ENCODE measurements around the gene RANBP17. TPM values are rescaled to one million over a fixed set of nuclear protein-coding genes. Genes with fewer than 3 reads are reported as not detected.

RANBP17 gene
- total RNA-seq, 1 donor from 2014 or later: 22.0 TPM

DNA sequence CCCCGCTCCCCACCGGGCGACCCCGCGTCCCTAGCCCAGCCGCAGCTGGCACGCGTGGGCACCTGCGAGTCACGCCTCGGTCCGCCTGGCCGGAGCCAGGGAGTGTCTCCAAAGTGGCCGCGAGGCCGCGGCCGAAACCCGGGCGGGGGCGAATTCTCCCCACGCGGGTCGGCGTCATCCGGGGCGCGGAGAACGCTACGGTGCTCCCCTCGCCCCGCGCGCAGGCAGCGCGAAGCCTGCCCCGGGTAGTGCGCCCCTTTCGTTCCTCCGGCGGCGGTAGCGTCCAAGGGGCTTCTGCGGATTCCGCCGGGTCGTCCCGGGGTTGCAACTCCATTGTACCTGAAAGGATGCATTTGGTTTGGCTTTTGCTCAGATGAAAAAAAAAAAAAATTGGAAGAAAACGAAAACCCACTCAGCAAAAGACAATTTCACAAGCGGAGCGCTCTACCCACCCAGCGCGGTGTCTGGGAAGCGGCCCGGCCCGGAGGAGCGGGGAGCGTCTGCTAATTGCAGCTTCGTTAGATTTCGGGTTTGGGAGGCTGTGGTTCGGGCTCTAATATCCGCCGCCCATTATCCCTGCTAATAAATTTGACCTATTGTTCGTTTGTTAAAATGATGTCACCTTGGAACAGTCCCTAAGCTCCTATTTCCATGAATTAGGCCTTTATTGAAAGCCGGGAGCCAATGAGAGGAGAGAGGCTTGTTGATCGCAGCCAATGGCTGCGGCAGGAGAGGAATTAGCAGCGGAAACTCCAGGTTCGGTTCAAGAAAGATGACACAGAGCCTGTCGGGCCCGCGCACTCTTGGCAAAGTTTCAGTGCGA is 446.8 kb downstream of the RANBP17 start, which contains the start of gene TLX3:
TSS of gene TLX3 (plus strand) at position 796 of the 823 bp plus-strand sequence. CDS start 118 bp downstream, outside the sequence.
- H3K27me3 Mint-ChIP-seq: peaks cover 88% of the 10 kb centered on the region
- TF ChIP-seq, protein P1, sequence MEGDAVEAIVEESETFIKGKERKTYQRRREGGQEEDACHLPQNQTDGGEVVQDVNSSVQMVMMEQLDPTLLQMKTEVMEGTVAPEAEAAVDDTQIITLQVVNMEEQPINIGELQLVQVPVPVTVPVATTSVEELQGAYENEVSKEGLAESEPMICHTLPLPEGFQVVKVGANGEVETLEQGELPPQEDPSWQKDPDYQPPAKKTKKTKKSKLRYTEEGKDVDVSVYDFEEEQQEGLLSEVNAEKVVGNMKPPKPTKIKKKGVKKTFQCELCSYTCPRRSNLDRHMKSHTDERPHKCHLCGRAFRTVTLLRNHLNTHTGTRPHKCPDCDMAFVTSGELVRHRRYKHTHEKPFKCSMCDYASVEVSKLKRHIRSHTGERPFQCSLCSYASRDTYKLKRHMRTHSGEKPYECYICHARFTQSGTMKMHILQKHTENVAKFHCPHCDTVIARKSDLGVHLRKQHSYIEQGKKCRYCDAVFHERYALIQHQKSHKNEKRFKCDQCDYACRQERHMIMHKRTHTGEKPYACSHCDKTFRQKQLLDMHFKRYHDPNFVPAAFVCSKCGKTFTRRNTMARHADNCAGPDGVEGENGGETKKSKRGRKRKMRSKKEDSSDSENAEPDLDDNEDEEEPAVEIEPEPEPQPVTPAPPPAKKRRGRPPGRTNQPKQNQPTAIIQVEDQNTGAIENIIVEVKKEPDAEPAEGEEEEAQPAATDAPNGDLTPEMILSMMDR (conservative IDR thresholded peaks at IDR 0.05): no peak
- no peak for DNase-seq (ENCODE audit: extremely low spot score, unreplicated experiment)
- H3K4me3 Mint-ChIP-seq: peak within 1 kb of the TSS; percentile 83
- no peaks in the 10 kb centered on the region for H3K9me3 Mint-ChIP-seq
- H3K36me3 Mint-ChIP-seq: peaks cover 3% of the 10 kb centered on the region
- peaks cover 6% of the 10 kb centered on the region for H3K4me1 Mint-ChIP-seq (ENCODE audit: unreplicated experiment)
- peak within 1 kb of the TSS; percentile 65 for H3K27ac Mint-ChIP-seq

DNA sequence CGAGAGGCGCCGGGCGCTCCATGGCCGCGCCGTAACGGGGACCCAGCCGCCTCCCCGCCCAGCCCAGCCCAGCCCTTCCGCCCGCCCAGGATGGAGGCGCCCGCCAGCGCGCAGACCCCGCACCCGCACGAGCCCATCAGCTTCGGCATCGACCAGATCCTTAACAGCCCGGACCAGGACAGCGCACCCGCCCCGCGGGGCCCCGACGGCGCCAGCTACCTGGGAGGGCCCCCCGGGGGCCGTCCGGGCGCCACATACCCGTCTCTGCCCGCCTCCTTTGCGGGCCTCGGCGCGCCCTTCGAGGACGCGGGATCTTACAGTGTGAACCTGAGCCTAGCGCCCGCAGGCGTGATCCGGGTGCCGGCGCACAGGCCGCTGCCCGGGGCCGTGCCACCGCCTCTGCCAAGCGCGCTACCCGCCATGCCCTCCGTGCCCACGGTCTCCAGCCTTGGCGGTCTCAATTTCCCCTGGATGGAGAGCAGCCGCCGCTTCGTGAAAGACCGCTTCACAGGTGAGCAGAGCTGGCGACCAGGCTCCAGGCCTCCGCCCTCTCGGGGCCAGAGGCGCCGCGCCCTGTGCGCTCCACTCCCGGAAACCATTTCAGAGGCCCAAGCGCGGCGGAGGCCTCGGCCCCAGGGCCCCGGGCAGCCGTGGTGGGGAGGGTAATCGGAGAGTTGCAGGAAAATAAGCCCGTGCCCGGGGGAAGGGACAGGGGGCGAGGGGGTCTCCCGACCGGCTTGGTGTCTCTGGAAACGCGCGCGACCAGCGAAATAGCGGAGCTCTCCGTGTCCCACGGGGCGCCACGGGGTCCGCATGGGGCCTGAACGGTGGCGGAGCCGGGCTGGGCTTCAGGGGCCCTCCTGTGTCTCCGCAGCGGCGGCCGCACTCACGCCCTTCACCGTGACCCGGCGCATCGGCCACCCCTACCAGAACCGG is 447.7 kb downstream of the RANBP17 start:
- Mint-ChIP-seq H3K27ac (peak overlapping the region; percentile 65), H3K9me3 (no peaks in the 10 kb centered on the region), H3K27me3 (peaks cover 88% of the 10 kb centered on the region), H3K4me3 (peak overlapping the region; percentile 83), H3K4me1 (ENCODE audit: unreplicated experiment) (peaks cover 6% of the 10 kb centered on the region), H3K36me3 (peaks cover 3% of the 10 kb centered on the region)
- DNase-seq (ENCODE audit: extremely low spot score, unreplicated experiment): peak; percentile 72
- TF ChIP-seq, protein P1 (conservative IDR thresholded peaks at IDR 0.05): no peak

DNA sequence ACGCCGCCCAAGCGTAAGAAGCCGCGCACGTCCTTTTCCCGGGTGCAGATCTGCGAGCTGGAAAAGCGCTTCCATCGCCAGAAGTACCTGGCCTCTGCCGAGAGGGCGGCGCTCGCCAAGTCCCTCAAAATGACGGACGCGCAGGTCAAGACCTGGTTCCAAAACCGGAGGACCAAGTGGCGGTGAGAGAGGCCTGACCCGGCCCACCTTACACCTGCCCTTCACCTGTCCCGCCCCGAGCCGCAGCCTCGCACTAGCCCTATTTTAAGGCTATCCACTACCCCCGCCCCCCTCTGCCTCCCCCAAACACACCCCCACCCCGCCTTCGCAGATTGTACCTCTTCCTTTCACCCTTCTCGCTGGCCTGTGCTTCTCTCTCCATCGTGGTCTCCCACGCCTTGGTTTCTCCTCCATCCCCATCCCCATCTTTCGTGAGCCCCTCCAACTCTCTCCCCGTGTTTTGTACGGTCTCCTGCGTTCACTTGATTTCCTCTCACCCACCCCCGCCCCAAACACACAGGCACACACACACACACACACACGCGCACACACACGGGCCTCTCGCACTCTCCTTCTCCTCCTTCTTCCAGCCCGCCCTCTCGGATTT is 448.5 kb downstream of the RANBP17 start:
- H3K4me1 Mint-ChIP-seq (ENCODE audit: unreplicated experiment): peaks cover 6% of the 10 kb centered on the region
- TF ChIP-seq, protein P1 (conservative IDR thresholded peaks at IDR 0.05): peak; percentile 69
- H3K9me3 Mint-ChIP-seq: no peaks in the 10 kb centered on the region
- no peak for DNase-seq (ENCODE audit: extremely low spot score, unreplicated experiment)
- peak overlapping the region; percentile 68 for H3K4me3 Mint-ChIP-seq
- no peak overlapping the region for H3K27ac Mint-ChIP-seq
- peaks cover 3% of the 10 kb centered on the region for H3K36me3 Mint-ChIP-seq
- H3K27me3 Mint-ChIP-seq: peaks cover 88% of the 10 kb centered on the region

GRCh38 chr5:171310819-171311321 is 449.1 kb downstream of the RANBP17 start:
- H3K9me3 Mint-ChIP-seq: no peaks in the 10 kb centered on the region
- TF ChIP-seq, protein P1 (conservative IDR thresholded peaks at IDR 0.05): no peak

More at GRCh38 chr5:171310819-171311321, 449.1 kb downstream of the RANBP17 start:
- Mint-ChIP-seq H3K36me3 (peaks cover 3% of the 10 kb centered on the region), H3K4me1 (ENCODE audit: unreplicated experiment) (peaks cover 6% of the 10 kb centered on the region), H3K4me3 (peak overlapping the region; percentile 68), H3K27me3 (peaks cover 87% of the 10 kb centered on the region), H3K27ac (no peak overlapping the region)
- no peak for DNase-seq (ENCODE audit: extremely low spot score, unreplicated experiment)

Measured in type B pancreatic cell (in vitro differentiated cells).